DMS53 (cell line): ENCODE results near the gene PEMT.
A peak's percentile ranks its signal among the peaks of the same experiment; 100 is the strongest.

ENCODE experiments used
- DNase-seq: peaks from one replicate; lab custom pipeline; 2025; lab: John Stamatoyannopoulos, UW

Gene PEMT

DNA sequence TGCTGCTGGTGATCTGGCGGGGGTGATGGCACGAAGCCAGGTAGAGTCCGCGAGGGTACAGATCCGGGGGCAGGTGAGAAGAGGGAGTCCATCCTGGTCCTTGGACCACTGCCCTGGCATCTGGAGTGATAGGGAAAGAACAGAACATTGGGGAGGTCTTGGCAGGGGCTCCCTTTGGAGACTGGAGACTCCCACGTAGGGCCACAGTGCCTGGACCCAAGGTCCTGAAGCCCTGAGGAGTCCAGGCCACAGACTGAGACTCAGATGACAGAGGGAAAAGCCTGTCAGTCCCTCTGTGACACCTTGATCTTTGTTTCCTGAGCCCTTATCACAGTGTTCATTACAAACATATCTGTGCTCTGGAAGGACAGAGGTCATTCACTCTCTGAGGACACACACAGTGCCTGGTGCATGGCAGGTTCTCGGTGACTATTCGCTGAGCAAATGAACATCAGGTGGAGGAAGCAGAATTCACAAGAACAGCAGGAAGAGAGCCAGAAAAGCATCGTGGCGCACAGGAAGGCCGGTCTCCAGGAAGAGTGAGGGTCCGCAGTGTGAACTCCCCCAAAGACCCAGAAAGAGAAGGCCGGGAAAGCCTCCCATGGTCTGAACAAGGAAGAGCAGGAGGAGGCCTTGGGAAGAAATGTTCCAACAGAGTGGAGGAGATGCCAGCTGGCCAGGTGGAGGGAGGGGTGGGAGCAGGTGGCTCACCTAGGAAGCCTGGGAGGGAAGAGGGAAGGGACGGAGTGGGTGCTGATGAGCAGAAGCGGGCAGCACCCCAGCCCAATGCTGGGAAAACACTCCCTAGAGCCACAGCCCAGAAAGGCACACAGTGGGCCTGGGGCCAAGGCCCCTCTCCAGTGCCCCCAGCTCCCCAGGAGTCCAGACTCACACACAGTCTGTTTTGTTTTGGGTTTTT lies 20.5 kb downstream of the PEMT start:
- no peak for DNase-seq

DNA sequence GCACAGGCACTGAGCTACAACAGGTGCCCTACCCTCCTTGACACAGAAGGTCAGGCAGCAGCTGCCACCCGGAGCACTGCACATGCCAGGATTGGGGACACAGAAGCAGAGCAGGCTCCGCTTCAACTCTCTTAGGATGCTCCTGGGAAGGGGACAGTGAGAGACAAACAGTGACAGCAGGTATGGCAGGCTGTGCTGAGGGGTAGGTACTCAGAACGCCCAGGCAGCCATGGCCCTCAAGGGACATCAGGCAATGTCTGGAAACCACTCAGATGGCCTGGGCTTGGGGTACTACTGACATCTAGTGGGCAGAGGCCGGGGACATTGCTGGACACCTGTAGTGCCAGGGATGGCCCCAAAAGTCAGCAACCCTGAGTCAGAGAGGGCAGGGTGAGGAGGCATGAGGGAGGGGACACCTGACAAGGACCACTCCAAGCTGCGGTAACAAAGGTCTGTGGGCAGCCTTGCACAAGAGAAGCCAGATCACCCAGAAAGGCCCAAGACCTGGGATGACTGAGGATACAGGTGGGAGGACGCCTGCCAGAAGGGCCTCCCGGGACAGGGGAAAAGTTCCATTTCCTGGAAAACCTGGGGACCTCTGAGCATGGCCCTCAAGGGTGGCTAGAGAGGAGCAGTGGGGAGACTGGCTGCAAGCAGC lies 21.2 kb downstream of the PEMT start:
- DNase-seq = peak; percentile 75

DNA sequence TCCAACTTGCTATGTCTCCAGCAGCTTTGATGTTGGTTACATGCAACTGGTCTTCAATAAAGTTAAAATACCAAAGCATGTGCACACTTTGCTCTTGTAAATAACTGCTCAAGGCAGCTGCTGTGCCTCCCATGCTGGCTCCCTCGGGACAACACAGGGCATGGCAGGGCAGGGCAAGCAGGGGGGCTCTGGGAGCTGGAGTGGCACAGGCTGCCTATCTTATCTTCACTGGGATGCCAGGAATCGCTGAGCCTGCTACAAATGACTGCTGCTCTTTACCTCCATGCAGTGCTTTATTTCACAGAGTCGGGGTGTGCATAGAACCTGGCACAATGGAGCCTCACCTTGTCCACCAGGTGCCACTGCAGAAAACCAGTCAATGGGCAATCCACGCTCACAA lies 21.8 kb downstream of the PEMT start:
- no peak for DNase-seq

DNA sequence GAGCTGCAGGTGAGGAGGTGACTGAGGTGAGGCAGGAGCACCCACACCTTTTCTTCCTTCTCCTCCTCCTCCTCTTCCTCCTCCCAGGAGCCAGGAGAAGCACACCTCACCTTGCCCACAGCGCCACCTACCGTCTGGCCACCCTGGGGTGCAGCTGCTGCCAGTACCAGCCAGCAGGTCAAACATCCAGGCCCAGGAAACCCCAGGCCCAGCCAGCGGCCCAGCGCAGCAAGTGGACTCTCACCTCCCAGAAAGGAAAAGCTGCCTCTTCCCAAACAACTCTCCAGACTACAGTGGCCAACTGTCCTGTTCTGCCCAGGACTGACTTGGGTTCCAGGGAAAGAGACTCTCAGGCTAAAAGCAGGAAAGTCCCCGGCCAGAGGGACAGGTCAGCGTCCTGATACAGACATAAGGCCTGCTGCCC lies 22.7 kb downstream of the PEMT start:
- peak; percentile 73 for DNase-seq

DNA sequence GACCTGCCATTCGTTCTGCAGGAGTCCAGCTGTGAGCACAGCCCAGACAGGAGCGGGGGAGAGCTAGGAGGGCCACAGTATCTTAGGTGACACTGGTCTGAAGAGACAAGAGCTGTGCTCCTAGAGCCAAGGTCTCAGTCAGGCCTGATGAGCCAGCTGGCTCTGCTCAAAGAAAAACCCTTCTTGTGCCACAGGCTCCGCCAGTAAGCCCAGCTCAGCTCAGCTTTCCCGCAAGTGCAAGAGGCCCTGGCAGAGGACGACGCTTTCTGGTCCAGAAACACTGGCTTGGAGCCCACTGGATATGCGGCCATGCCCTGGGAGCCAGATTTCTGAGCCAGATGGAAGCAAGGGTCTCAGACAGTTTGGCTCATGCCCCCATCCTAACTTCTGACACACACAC lies 23.9 kb downstream of the PEMT start:
- DNase-seq = no peak

DNA sequence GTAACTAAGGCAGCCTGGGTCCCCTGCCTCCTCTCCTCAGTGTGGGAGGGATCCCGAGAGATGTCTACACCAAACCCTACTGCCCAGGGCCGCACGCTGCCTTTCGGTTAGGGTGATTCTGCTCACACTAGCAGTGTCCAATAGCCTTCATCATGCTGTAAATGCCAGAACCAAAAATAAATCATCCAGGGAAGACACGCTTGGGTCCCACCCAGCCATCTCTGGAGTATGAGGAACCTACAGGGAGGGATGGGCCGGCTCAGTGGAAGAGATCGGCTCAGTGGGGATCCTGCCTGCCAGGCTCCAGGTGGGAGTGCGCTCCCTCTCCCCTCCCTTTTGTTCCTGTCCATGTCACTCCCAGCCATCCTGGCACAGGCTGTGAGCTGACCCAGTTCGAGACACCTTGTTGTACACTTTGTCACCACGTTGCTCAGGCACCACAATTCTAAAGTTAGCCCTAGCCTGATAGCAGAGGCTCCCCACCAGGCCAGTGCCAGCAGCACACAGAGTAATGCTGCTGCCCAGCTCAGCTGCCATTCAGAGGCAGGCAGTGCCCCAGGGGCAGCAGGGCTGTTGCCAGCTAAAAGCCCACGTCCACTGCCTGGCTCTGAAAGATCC lies 24.5 kb downstream of the PEMT start:
- DNase-seq = no peak

DNA sequence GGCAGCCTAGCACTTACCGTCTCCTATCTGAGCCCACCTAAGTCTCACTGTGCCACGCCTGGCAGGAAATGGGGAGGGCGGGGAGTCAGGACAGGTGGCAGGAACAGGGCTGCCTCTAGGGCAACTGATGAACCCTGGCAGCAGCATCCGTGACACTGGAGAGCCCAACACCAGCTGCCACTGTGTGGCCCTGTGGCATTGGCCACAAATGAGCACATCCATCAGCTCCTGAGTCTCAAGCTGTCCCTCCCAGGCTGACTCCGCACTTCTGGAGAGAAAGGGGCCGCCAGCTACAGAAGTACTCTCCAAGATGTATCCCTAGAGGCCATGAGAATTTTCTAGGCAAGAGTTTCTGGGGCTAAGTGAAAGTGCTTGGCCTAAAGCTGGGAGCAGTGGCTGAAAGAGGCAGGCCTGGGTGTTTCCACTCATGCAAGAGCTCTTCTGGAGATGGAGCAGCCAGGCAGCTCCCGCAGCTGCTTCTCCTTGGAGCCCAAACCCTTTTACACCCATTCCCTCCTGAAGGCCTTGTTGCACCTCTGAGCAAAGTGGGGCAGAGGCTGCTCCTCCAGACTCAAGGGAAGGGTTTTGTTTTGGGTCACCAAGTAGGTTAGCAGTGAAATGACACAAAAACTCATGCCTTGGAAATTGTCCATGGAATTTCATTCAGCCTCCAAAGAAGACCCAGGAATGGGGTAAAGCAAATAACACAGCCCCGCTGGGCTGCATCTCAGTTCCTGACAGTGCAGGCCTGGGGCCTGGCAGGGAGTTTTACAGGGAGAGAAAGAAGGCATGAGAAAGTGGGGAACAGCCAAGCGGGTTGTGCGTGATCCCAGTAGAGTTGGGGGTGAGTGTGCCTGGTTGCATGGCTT lies 25.8 kb downstream of the PEMT start:
- DNase-seq = no peak

DNA sequence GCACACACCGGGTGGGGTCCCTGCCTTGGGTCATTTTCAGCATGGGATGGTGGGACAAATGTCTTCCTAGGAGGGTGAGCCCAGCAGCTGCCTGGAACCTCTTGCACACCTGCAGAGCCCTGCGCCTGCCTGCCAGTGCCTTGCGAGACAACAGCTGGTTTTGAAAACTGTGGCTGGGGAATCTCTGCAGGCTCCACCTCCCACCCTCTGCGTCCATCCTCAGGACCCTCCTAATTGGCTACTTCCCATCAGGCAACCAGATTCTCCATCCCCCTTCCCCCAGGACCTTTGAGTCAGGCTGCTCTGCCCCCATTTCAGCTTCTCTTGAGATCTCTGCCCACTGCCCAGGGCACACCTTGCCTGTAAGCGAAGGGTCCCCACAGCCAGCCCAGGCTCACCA lies 26.6 kb downstream of the PEMT start:
- DNase-seq = no peak

DNA sequence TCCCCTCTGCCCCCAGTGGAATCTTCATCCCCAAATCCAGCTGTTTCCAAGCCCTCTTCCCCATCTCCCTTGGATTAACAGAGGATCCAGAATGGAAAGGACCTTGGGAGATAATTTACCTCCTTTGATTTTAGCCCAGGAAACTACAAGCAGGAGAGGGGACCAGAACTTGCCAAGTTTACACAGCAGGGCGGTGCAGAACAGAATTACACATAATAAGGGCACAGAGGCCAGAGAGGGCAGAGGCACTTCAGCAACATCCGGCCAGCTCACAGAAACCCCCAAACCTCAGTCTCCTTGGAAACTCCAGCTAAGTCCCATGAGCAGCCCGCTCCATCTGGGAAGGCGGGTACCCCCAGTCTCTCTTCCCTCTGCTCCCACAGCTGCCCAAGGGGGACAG lies 27.2 kb downstream of the PEMT start:
- no peak for DNase-seq

DNA sequence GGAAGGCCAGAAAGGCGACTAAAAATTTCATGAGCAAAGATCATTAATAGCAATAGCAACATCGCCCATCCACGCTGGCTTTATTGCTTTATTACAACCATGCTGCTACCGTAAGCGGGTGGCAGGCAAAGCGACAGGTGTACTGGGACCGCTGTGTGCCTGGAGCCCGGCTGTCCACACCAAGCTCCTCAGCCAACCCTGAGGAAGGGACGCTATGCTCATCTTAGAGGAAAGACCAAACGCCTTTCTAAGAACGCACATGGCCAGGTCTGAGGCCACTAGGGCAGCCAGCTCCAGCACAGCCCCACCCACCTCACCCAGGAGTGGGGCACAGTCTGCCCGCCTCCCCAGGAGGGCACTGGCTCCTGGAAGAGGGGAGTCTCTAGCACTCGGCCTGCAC lies 28.0 kb downstream of the PEMT start:
- DNase-seq = no peak

DNA sequence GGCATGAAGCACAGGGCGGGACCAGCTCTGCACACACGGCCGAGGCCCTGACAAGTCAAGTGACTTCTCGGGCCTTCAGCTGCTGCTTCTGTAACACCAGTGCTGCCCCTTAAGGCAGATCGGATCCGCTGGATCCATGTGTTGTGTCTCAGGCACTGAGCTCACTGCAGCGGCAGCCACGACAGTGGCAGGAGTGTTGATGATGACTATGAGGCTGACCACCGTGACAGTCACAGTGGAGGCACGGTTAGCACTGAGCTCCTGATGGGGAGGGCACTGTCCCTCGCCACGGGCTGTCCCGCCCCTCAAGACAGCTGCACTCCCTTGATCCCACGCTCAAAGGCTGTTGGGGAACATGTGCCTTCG lies 29.4 kb downstream of the PEMT start:
- no peak for DNase-seq

DNA sequence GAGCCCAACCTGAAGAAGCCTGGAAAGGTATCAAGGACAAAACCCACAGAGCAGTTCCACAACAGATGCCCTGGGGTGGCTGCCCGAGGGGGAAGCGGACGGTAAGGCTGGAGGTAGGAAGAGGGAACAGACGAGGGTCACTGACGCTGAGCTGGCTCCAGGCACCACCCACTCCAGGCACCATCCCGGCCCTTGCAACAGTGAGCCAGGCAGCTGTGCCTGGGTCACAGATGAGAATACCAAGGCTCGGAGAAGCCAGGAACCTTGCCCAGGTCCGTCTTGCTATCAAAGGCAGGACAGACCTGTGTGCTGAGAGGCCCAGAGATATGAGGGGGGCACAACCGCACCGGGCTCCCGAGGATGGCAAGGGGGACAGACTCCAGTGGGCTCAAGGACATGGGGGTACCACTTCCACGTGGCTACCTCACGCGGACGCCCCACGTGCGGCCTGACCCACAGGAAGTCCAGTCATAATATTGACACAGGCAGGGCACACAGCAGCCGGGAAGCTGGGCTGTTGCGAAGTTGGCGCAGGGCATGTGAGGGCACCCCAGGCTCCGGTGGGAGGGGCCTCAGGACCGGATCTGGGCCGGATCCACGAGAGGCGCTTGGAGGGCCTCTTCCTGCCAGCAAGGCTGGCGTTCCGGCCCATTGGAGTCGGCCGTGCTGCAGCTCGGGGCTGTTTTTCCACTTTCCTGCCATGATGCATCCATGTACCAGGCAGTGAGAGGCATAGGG lies 29.9 kb downstream of the PEMT start:
- peak; percentile 95 for DNase-seq

DNA sequence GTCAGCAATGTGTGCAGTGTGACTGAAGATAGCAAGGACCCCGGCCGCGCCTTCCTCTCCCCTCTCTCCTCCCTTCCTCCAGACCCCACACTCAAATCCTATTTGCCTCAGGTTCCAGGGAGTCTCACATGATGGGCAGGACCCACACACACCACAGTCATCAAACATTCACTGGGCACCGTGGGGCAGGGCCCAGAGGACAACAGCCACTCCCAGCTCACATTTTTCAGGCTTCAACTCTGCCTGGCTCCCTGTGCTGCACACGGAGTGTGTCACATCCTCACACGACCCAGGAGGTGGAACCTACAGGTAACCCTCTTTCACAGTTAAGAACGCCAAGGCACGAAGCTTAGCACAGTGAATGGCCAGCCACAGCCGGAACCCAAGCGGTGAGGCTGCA lies 30.5 kb downstream of the PEMT start:
- DNase-seq = peak; percentile 30

DNA sequence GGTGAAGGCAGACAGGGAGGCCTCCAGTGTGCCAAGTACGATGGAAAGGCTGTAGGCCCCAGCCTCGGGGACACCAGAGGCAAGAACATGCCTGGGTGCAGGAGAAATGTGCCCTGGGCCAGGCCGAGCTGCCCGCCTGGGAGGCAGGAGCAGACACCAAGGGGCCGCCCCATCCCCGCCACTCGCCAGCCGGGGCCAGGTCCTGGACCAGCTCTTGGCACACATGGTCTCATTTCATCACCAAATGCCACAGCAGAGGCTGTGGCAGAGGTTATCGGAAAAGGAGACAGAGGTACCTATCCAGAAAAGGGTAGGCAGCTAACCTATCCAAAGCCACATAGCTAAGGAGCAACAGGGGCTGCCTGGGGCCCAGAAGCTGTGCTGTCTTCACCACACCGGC lies 31.3 kb downstream of the PEMT start:
- DNase-seq = no peak

DNA sequence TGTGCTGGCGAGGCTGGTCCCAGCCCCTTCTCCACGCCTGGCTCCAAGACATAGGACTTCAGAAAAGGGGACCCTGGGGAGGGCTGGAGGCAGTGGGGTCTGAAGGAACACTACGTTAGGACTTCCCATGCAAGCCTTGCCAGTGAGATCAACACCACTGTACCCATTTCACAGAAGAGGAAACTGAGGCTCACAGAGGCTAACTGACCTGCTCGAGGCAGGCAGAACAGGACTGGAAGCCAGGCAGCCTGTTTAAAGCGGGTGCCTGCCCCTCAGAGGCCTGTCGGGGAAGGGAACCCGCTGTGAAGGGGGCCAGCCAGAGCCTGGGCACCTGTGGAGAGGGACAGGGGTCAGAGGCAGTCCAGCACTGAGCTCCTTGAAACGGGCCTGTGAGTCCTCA lies 32.3 kb downstream of the PEMT start:
- DNase-seq = no peak

DNA sequence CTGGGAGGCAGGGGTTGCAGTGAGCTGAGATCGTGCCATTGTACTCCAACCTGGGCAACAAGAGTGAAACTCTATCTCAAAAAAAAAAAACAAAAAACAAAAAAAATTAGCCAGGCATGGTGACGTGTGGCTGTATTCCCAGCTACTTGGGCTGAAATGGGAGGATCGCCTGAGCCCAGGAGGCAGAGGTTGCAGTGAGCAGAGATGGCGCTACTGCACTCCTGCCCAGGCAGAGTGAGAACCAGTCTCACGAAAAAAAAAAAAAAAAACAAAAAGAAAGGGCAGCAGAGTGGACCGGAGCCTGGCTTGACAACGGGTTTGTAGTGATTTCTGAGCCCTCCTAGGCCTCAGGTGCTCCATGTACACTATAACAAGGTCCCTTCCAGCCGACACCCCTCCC lies 33.1 kb downstream of the PEMT start:
- DNase-seq = no peak

DNA sequence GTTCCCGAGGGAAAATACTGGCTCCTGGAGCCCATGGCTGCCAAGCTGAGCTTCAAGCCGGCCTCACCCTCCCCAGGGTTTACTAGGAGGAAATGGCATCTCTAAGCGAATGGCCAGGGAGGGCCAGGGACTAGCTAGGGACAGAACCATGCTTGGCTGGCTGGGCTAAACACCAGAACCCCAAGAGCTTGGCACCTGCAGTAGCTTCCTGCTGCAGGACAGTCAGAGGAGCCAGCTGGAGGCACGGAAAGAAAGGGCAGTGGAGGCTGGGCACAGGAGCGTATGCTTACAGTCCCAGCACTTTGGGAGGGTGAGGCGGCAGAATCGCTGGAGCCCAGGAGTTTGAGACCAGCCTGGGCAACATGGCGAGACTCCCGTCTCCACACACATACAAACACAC lies 33.7 kb downstream of the PEMT start:
- no peak for DNase-seq

DNA sequence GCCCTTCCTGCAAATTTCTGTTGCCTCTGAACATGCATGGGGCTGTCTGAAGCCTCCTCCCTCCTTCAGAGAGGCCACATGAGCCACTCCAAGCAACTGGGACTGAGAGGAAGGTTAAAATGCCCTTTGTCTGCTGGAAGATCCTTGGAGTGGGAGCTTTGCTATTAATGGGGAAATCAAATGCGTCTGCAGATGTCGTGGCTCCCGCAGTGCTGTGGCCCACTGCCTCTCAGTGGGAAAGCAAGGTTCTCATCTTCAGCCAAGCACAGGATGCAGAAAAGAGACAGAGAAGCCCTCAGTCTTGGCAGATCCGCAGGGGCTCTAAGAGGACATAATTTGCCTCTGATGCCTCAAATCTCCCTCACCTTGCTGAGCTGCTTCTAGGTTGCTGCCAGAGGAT lies 34.8 kb downstream of the PEMT start:
- no peak for DNase-seq

DNA sequence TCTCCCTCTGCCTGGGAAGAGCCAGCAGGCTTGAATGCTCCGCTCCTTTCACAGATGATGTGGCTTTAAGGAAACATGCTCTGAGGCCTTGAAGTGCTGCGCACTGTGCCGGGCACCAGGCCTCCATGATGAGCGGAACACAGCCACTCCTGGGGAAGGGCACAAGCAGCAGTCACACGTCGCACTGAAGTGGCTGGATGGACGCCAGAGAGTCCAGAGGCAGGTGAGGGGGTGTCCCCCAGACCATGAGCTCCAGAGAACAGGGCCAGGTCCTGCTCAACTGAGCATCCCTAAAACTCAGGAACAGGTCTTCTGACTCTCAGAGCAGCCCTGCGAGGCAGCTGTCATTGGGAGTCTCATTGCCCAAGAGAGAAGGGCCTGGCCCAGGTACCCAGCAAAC lies 35.6 kb downstream of the PEMT start:
- DNase-seq = no peak

DNA sequence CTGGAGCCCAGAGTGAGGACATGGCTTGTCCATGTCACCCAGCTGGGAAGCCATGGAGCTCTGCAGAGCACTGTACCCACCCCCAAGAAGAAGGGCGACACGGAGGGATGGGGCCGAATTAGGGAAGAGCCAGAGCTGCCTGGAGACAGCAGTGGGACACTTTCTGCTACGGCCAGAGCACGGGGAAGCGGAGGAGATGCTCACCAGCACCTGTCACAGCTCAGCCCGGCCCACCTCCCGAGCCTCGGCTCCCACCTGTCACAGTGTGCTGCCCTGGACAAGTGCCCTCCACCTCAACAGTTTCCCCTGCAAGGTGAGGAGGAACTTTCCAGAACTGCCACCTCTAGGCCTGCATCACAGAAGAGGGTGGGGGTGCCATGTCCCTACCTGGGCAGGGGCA lies 36.4 kb downstream of the PEMT start:
- no peak for DNase-seq

DNA sequence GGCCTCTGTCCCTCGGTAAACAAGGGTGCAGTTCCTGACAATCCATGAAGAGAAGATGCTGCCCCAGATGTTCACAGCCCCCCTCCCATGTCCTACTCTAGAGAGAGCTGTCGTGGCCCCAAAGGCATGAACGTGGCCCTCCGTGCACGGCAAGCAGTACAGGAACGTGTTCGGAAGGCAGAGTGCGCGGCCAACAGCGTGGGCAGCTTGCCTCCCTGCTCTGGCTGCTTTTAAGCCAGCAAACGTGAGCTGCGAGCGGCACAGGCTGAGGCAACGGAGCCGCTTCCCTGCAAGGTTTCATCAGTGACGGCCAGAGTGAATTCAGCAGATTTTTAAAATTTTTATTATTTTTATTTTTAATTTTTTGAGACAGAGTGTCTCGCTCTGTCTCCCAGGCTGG lies 37.2 kb downstream of the PEMT start:
- no peak for DNase-seq
